Renal cortex interstitium (tissue), 11 donors: ENCODE results near the gene NDRG3. TPM values are rescaled to one million over a fixed set of nuclear protein-coding genes. Genes with fewer than 3 reads are reported as not detected.
"Not testable (repeated sequence)": the region's sequence is repeated elsewhere in the genome, so short reads cannot be mapped to it uniquely, and the experiment has no call there.

ENCODE experiments used
- DNase-seq, 11 donors: peaks; one replicate each; pipeline ENCODE4 v3.0.0-alpha.2; 2013; ENCODE audit warnings: low read depth in 9 of 11, low spot score in 4 of 11; ENCODE audit errors: extremely low read depth in 1 of 11
- polyA plus RNA-seq, 3 donors: library from polyadenylated mRNA; unstranded; fragments of 120-200 nt; gene quantifications; one replicate each; pipeline ENCODE4 v1.2.1, GENCODE V29; 2013; ENCODE audit not compliant: insufficient read length in 3 of 3

NDRG3 gene
- polyA plus RNA-seq, 3 donors: 30.9 to 34.9 (median 31.5) TPM

- DNase-seq: no peak
These were observed 82.9 kb downstream of the NDRG3 start for GRCh38 chr20:36663031-36663430.

- DNase-seq: no peak
These were observed 87.6 kb downstream of the NDRG3 start for GRCh38 chr20:36658300-36658699.

- DNase-seq: no peak
These were observed 89.2 kb downstream of the NDRG3 start for GRCh38 chr20:36656733-36657132.

GRCh38 chr20:36655004-36655403 lies 90.9 kb downstream of the NDRG3 start:
- no peak for DNase-seq

GRCh38 chr20:36654506-36654905 lies 91.4 kb downstream of the NDRG3 start:
- no peak for DNase-seq

GRCh38 chr20:36653456-36653855 lies 92.4 kb downstream of the NDRG3 start:
- no peak for DNase-seq

- no peak for DNase-seq
These were observed 98.4 kb downstream of the NDRG3 start for GRCh38 chr20:36647196-36648121.

GRCh38 chr20:36646678-36647077 lies 99.2 kb downstream of the NDRG3 start:
- DNase-seq: no peak

GRCh38 chr20:36645998-36646397 lies 99.9 kb downstream of the NDRG3 start, which contains the start of gene SLA2:
Gene SLA2 (minus strand): TSS chr20:36646196. CDS start chr20:36641335, 4,861 bp downstream.
- DNase-seq: no peak

GRCh38 chr20:36645353-36645752 lies 100.5 kb downstream of the NDRG3 start:
- DNase-seq: no peak

- DNase-seq: no peak
These were observed 101.2 kb downstream of the NDRG3 start for GRCh38 chr20:36644706-36645095.

- no peak for DNase-seq
These were observed 101.7 kb downstream of the NDRG3 start for GRCh38 chr20:36644032-36644705.

GRCh38 chr20:36642136-36642535 lies 103.8 kb downstream of the NDRG3 start:
- no peak for DNase-seq

GRCh38 chr20:36641506-36641843 lies 104.4 kb downstream of the NDRG3 start:
- no peak for DNase-seq

GRCh38 chr20:36638876-36639400 lies 107.0 kb downstream of the NDRG3 start:
- DNase-seq: not testable (repeated sequence)

- no peak for DNase-seq
These were observed 111.5 kb downstream of the NDRG3 start for GRCh38 chr20:36634342-36634741.

- no peak for DNase-seq
These were observed 112.6 kb downstream of the NDRG3 start for GRCh38 chr20:36633285-36633772.

GRCh38 chr20:36632487-36633284 lies 113.2 kb downstream of the NDRG3 start:
- no peak for DNase-seq

GRCh38 chr20:36632147-36632486 lies 113.8 kb downstream of the NDRG3 start:
- DNase-seq: no peak
